ENCODE measurements around the gene CDK12. TPM values are rescaled to one million over a fixed set of nuclear protein-coding genes. Genes with fewer than 3 reads are reported as not detected.

The CDK12 gene
- total and polyA plus RNA-seq, 9 of the 15 experiments (the other 6 are each of a cell fraction or from before 2014, with no cell fraction given): 3.4 to 65.6 (median 36.8) TPM

GRCh38 chr17:39450847-39451581, 10.3 kb upstream of the CDK12 start, which contains the start of gene MED1 (continued):
- TF ChIP-seq SMC3 (conservative IDR thresholded peaks at IDR 0.05; ENCODE audit: insufficient read depth, low read depth, low read length): no peak
- no peak for TF ChIP-seq SRSF9 (IDR thresholded peaks at IDR 0.05; ENCODE audit: borderline replicate concordance, low read depth, low read length)
- no peak for TF ChIP-seq ZNF395 (CRISPR knock-in tag; IDR thresholded peaks at IDR 0.05)
- TF ChIP-seq MEF2D (tag; conservative IDR thresholded peaks at IDR 0.05; ENCODE audit: low read depth): no peak
- peak; percentile 77 for TF ChIP-seq POLR2G (IDR thresholded peaks at IDR 0.05; ENCODE audit: low read depth, low read length)
- TF ChIP-seq BCLAF1 (IDR thresholded peaks at IDR 0.05; ENCODE audit: borderline replicate concordance in 1 of 2, control insufficient read depth in 1 of 2, low read depth in 2 of 2, low read length in 1 of 2): no peak
- no peak for TF ChIP-seq CCAR2 (IDR thresholded peaks at IDR 0.05; ENCODE audit: low read depth, low read length)
- TF ChIP-seq NFRKB (IDR thresholded peaks at IDR 0.05; ENCODE audit: low read depth): peak; percentile 90
- no peak for TF ChIP-seq FOXJ2 (tag; IDR thresholded peaks at IDR 0.05)
- TF ChIP-seq ELF2 (CRISPR knock-in tag; IDR thresholded peaks at IDR 0.05): no peak
- no peak for TF ChIP-seq ZKSCAN3 (CRISPR knock-in tag; IDR thresholded peaks at IDR 0.05)
- TF ChIP-seq ZNF24 (IDR thresholded peaks at IDR 0.05): no peak
- TF ChIP-seq THAP7 (CRISPR knock-in tag; IDR thresholded peaks at IDR 0.05): no peak
- no peak for TF ChIP-seq ZFP91 (CRISPR knock-in tag; IDR thresholded peaks at IDR 0.05)
- no peak for TF ChIP-seq ZNF586 (CRISPR knock-in tag; conservative IDR thresholded peaks at IDR 0.05)
- peak; percentile 53; the same call in 1 of the 2 replicates for TF ChIP-seq MYBL2 (IDR thresholded peaks at IDR 0.05; ENCODE audit: low read depth)
- no peak for TF ChIP-seq MYBL2 (CRISPR knock-in tag; IDR thresholded peaks at IDR 0.05; ENCODE audit: borderline replicate concordance)
- TF ChIP-seq SRSF7 (optimal IDR thresholded peaks at IDR 0.05; ENCODE audit: low read depth, low read length): no peak

Measured in K562 (cell line).